NCI-H146 treated with DMSO at 0.1 percent for 48 hours (cell line): ENCODE measurements around the gene CFH.
"Not testable (repeated sequence)": the region's sequence is repeated elsewhere in the genome, so short reads cannot be mapped to it uniquely, and the experiment has no call there.

Experiments
- DNase-seq: peaks from one replicate; lab custom pipeline; 2025; ENCODE audit not compliant: unreplicated experiment; lab: John Stamatoyannopoulos, UW

The CFH gene

DNA sequence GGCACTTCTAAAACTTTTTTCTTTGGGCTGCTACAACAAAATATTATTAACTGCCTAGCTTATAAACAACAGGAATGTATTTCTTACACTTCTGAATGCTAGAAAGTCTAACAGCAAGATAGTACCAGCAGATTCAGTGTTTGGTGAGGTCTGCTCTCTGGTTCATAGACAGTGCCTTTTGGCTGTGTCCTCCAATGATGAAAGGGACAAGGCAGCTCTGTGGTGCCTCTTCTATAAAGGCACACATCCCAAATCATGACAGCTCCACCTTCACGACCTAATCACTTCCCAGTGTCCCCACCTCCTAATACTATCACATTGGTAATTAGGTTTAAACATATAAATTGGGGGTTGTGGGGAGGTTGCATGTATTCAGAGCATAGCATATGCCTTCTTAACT lies 9.5 kb downstream of the CFH start:
- no peak for DNase-seq

DNA sequence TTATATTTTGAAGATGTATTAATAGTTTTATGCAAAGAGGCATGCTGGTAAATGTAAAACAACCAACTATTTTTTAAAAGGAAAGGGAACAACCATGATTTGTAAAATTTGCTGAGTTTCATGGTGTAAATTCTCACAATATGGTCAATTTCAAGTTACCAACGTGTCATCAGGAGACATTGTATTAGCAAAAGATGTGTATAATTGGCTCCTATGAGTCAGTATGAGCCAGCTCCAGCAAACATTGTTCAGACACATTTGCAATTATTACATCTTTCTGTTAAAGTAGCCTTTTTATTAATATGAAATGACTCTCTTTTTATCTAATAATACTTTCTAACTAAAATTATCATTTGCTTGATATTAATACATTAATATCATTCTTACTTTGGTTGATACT lies 15.3 kb downstream of the CFH start:
- no peak for DNase-seq

DNA sequence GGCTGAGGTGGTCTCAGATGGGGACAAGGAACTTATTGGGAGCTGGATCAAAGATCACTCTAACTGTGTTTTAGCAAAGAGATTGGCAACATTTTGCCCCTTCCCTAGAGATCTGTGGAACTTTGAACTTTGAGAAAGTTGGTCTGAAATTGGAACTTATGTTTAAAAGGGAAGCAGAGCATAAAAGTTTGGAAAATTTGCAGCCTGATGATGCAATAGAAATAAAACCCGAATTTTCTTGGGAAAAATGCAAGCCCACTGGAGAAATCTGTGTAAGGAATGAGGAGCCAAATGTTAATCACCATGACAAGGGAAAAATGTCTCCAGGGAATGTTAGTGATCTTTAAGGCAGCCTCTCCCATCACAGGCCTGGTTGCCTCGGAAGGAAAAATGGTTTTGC lies 17.2 kb downstream of the CFH start:
- no peak for DNase-seq

DNA sequence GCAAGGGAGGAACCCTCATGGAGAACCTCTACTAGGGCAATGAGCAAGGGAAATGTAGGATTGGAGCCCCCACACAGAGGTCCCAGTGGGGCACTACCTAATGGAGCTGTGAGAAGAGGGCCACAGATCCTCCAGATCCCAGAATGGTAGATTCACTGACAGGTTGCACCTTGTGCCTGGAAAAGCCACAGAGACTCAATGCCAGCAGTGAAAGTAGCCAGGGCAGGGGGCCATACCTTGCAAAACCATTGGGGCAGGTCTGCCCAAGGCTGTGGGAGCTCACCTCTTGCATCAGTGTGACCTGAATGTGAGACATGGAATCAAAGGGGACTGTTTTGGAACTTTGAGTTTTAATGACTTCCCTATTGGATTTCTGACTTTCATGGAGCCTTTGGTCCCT lies 17.9 kb downstream of the CFH start:
- DNase-seq = no peak

DNA sequence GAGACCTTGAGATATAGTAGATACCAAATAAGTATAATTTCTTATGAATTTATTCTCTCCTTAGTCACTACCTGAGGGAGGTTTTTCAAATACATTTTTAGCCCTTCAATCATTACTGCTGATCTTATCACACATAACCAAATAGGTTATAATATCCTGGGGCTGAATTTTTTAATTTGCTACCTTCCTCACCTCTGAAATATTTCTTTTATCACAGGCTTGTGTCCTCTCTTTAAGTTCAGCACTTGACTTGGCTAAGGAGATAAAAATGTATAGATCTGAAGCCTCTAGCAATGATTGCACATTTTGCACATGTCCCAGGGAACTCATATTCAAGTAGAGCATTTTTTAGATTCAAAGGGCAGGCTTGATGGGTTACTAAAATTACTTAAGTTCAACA lies 23.1 kb downstream of the CFH start:
- no peak for DNase-seq

DNA sequence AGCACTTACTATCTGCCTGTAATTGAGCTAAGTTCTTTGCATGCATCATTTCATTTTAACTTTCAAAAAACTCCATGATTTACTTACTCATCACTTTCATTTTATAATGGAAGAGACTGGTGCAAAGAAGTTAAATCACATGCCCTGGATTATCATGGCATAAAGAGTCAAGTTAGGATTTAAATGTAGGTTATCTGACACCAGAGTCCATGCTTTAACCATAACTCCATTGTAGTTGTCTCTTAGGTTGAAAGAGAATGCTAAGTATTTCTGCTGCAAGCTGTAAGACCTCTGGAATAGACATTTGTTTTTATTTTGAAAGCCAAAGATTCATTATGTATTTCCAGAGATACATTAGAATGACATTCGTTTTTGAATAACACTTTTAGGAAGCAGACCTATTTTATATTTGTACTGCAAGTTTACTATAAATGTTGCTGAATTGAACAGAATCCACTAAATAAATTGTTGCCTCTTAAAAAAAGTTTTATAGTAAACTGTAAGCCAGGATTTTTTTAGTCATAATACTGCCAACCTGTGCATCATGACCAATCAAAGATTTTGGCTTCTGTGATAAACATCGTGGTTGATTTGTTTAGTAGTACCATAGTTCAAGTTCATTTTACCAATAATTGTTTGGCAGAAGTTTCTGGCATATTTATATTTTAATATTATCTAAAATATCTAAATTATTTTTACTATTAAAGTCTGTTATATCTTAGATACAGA lies 26.1 kb downstream of the CFH start:
- no peak for DNase-seq

DNA sequence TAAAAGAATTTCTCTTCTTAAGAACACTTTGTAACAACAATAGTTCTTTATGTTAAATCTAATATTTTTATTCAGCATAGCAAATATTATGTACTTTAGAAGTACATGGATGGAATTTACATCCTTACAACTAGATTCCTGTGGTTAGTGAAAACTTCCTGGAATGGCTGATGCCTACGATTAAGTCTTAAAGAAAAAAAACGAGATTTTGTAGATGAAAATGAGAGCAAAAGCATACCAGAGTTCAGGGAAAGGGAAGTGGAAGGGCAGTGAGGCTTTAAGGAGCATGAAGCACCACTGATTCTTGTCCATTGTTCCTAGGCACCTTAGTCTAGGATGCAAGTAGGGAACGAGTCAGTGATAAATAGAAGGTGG lies 26.7 kb downstream of the CFH start:
- no peak for DNase-seq

DNA sequence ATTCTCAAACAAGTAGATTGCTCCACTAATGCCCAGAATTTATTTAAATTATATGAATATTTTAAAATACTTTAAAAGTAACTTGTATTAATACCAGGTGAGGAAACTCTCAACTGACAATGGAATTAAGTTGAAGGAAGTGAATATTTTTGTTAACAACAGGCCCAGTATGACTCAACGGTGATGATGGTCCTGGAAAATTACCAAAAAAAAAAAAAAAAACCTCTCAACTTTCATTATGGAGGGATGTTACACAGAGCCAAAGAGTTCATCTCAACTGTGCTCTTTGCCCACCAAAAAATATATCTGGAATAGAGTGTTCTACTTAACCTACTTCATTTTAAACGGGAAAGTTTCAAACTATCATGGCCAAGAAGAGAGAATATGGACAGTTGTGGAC lies 28.3 kb downstream of the CFH start:
- no peak for DNase-seq

DNA sequence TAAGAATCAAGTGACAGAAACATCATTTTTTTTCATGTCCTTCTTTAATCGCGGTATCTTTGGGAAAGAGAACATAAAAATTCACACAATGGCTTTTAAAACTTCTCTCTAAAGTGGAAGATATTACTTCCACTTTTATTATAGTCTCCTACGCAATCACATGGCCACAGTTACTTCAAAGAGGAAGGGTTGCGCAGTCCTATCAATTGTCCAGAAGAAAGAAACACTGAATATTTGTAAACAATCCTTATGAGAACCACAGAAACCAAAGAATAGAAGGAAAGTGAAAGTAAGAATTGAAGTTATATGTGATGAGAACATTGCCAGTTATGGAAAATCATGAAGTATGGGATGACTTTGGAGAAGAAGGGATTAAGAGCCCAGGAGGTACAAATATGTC lies 32.6 kb downstream of the CFH start:
- DNase-seq = no peak

DNA sequence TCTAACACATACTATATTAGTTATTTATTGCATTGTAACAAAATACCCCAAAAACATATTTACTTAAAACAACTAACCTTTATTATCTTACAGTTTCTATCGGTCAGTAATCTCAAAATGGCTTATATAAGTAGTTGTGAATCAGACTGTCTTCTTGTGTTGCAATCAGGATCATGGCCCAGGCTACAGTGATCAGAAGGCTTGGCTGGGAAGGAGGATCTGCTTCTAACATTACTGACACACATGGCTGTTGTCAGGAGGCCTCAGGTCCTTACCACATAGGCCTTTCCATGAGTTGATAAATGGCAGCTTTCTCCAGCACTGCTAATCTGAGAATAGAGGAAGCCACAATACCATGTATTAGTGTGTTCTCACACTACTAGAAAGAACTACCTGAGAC lies 33.7 kb downstream of the CFH start:
- no peak for DNase-seq

DNA sequence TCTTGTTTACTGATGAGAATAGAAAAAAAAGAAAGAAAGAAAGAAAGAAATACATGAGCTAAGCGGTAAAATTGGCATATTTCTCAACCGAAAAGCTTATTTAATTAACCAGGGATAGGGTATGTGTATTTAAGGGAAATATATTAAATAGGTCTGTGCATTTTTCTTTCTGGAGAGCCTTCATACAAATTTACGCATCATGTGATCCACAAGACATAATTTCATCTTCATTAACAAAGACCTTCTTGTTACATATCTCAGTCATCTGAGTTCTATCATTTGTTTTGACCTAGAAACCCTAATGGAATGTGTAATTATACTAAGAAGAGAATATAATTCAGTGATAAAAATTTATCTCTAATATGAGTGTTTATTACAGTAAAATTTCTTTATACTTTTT lies 37.2 kb downstream of the CFH start:
- no peak for DNase-seq

DNA sequence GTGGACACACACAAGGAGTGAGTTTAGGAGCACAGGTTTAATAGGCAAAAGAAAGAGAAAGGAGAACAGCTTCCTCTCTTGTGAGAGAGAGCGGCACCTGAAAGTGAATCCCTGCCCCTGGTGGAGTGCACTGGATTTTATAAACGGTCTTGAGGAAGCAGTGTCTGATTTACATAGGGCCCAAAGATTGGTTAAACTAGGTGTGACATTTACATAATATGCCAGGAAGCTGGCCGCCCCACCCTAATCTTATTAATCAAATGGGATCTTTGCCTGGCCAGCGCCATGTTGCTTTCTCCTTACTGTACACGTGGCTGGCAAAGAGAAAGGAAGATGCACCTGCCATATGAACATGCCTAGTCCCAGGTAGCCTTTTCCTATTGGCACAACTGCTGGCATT lies 38.7 kb downstream of the CFH start:
- DNase-seq = peak; percentile 69

DNA sequence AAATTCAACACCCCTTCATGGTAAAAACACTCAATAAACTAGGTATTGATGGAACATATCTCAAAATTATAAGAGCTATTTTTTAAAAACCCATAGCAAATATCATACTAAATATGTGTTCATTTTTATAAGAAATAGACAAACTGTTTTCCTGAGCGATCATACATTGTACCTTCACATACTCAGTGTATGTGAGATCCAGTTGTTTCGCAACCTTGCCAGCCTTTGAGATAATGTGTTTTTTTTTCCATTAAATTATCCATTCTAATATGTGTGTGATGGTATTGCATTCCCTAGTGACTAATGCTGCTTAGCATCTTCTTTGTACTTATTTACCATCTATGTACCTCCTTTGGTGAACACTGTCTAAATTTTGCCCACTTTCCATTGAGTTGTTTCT lies 47.1 kb downstream of the CFH start:
- DNase-seq = no peak

DNA sequence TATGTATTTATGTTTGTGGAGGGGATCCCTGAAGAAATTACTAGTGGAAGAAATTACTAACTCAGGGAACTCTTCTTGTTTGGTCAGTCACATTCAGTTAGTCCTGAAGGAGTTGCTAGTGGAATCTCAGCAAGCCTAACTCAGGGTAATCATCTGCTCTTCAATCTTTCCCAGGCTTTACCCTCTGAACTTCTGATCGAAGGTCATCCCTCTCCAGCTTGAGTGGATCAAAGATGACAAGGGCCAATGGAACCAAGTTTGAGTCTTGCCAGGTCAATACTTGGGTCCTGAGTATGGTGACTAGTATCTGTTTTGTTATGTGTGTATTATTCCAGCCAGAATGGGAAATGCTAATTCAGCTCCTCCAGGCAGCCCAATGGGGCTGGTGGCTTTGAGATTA lies 49.3 kb downstream of the CFH start:
- no peak for DNase-seq

DNA sequence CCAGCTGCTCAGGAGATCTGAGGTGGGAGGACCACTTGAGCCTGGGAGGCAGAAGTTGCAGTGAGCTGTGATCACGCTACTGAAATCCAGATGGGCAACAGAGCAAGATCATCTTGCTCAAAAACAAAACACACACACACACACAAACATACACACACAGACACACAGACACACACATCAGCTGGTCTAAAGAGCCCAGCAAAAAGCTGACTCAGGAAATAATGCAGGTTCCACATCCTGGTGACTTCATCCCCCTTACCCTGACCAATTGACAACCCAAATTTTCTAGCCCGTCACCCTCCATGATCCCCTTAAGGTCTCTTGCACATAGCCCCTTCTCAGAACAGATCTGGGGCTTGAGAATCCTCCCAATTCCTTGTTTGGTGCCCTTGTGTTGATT lies 58.0 kb downstream of the CFH start:
- DNase-seq = not testable (repeated sequence)

DNA sequence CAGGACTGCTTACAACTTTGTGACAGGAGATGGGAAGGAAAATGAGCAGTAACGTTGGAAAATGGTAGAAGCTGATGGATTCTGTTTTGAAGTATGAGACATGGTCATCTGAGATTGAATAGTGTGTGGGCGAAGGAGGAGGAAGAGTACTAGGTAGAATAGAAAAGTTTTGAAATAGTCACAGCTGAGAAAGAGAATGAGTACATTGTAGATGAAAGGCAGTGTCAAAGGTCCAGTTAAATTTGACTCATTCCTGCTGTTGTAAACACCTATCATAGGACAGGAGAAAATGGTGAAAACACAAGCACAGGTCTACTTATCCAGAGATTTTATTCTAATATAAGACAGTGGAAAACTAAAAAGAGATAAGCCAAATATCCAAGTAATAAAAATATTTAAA lies 66.0 kb downstream of the CFH start:
- DNase-seq = no peak

DNA sequence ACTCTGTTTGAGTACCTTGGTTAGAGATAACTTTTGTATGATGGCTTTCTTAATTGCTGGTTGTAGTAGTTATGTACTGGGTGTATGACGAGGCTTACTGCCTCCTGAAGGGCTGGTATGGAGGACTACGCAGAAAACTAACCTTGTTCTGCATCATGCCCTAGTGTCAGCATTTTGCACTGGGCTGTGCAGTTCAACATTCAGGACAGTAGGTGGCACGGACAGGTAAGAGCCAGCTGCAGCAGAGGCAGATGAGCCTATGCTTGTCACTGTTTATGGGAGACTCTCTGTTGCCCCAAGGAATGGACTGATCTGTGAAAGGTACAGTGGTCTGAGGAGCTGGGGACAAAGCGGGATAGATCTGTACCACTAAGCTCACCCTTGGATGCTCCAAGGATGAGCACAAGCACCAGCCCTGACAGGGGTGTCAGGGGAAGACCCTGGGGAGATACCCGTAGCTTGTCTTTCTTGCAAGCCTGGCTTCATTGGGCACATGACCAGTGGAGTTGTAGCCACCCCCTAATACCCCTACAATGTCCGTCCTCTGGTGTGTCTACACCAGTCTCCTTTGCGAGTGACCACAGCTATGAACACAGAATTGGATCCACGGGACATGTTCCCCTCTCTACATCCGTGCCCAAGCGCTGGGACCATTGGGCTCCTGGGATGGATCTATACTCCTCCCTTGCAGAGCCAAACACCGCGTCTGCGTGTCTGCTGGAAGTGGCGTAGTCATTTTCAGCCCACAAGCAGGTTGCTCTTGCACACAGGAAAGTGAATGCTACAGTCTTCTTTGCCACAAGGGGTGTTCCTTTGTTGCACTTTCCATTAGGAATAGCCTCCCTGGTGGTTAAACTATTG lies 71.7 kb downstream of the CFH start:
- peak; percentile 75 for DNase-seq

DNA sequence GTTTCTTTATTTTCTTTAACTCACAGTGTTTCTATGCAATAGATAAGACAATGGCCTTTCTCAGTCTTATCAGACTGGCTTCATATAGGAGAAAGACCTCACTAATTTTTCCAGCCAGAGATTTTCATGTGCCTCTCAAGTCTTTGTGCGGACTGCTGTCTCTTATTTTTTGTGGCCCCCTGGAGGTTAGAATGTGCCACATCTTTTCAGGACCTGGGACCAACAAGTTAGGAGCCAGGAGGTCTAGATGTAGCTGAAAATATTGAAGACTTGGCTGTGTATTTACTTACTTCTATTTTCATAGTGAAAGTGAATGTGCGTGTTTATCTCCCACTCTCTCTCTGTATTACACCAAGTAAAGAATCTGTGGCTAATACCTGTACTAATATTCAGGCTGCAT lies 80.7 kb downstream of the CFH start:
- DNase-seq = no peak

DNA sequence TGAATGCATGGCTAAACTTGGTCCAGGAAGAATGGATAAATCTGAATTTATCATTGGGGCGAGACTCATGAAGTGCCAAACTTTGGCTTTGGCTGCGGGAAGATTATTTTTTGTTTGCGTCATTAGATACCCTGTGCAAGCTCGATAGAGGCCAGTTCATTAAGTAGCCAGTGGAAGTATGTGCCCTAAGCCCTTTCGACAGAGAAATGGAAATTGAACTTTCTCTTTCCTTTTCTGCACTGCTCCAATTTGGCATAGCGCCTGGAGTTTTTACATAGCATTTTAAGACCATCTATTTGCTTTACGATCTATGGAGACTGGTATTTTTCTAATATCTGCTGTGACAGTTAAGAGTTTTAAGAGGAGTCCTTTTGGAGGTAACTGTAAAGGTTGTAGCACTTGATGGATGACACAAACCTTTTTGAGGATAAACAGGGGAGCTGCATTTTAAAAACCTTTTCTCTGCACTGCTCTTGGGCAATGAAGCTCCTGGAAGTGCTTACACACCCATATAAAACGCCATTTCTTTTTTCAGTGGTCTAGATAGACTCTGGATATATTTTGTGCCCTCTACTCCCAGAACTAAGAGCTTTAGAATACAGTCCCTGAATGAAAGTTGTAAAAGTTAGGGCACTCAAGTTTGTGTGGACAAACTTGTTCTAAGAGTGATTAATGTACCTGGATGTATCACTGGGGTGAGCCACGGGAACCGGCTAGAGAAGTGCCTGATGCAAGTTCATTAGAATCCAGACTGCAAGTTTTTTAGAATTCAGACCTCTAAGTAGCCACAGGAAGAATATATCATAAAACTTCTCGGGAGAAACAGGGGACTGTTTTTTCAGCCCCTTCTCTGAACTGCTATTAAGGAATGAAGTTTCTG lies 81.5 kb downstream of the CFH start:
- no peak for DNase-seq

DNA sequence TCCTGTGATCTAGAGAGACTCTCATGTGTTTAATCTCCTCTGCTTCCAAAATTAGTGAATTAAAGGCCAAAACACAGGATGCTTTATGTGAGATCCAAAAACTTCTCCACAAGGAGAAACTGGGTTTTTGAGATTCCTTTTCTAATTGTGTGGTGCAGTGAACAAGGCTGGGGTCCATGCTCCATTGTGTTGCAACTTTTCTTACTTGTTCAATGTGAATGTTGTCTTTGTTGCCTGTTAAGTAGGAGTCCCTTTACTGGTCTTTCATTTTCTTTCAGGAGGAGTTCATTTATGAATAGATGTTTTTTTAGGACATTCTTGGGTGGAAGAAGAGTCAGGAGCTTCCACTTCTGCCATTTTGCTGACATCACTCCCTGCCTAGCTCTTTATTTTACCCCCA lies 82.2 kb downstream of the CFH start:
- DNase-seq = no peak

DNA sequence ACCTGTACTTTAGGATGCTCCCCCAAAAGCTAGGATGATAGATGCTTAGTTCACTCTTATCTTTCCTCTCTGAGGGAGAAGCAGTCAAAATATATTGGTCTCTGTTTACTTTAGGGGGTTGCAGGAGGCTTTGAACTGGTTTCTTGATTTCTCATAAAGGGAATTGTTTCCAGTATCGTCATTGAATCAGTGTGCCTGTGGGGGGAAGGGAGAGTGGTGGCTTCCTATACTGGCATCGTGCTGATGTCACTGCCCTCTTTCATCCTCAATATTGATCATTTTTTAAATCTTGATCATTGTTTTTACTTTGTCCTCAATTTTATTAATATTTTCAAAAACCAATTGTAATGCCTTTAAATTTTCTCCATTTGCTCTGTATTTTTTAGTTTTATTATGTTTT lies 82.6 kb downstream of the CFH start:
- DNase-seq = no peak

DNA sequence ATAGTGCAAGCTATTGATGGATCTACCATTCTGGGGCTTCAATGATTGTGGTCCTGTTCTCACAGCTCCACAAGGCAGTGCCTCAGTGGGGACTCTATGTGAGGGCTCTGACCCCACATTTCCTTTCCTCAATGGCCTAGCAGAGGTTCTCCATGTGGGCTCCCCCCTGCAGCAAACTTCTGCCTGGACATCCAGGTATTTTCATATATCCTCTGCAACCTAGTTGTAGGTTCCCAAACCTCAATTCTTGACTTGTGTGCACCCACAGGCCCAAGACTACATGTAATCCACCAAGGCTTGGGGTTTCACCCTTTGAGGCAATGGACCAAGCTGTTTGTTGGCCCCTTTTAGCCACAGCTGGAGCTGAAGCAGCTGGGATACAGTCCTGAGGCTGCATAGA lies 86.9 kb downstream of the CFH start:
- DNase-seq = no peak
